IMR-90 (cell line): ENCODE results near the gene CPED1. TPM values are rescaled to one million over a fixed set of nuclear protein-coding genes. Genes with fewer than 3 reads are reported as not detected.

Experiments
- ATAC-seq: fragments of 200-7000 bp; cut with Tn5 transposase; 2 replicates; pipeline ENCODE4 v1.9.1; 2020; ENCODE audit warnings: low read depth, mild to moderate bottlenecking, moderate library complexity
- BruUV-seq: library from RNA; stranded (reverse); fragments of 400-500 nt; replicated peaks from 2 replicates; lab custom pipeline; 2021; lab: Mats Ljungman, UMichigan
- CTCF ChIA-PET: fragments of 300-600 bp; formaldehyde crosslinking; extraction: SDS; loops from one replicate; lab custom pipeline; 2021; ENCODE audit warnings: antibody characterized with exemption; lab: Yijun Ruan, JAX
- POLR2A ChIA-PET: fragments of 300-600 bp; sonication (Branson Sonifier 250); formaldehyde crosslinking; loops from one replicate; lab custom pipeline; 2022; ENCODE audit warnings: antibody characterized with exemption; ENCODE audit not compliant: unreplicated experiment; lab: Charles Lee
- DNase-seq: peaks from one replicate; pipeline ENCODE4 v3.0.0; 2013
- H2AFZ ChIP-seq: replicated peaks from 2 replicates; pipeline ENCODE3; 2013; ENCODE audit warnings: low read length, mild to moderate bottlenecking; ENCODE audit not compliant: poor library complexity
- H2AK5ac ChIP-seq: 2 replicates; pipeline ENCODE4 v1.6.1; 2013; ENCODE audit warnings: low read depth, low read length, inconsistent platforms
- H2AK9ac ChIP-seq: replicated peaks from 2 replicates; pipeline ENCODE3; 2013; ENCODE audit warnings: mild to moderate bottlenecking, low read depth, low read length, moderate library complexity; ENCODE audit not compliant: poor library complexity
- H2BK120ac ChIP-seq: 2 replicates; pipeline ENCODE4 v1.6.1; 2013; ENCODE audit warnings: low read depth, low read length, inconsistent platforms
- H2BK15ac ChIP-seq: 3 replicates; pipeline ENCODE4 v1.6.1; 2013; ENCODE audit warnings: low read depth, low read length, inconsistent platforms
- H2BK20ac ChIP-seq: 2 replicates; pipeline ENCODE4 v1.6.1; 2013; ENCODE audit warnings: low read depth, mild to moderate bottlenecking, inconsistent platforms, low read length, moderate library complexity
- H2BK5ac ChIP-seq: 2 replicates; pipeline ENCODE4 v1.6.1; 2013; ENCODE audit warnings: mild to moderate bottlenecking, low read depth, low read length, inconsistent platforms; ENCODE audit not compliant: poor library complexity, severe bottlenecking
- H3K14ac ChIP-seq: replicated peaks from 2 replicates; pipeline ENCODE4 v1.6.1; 2013; ENCODE audit warnings: low read depth, low read length, inconsistent platforms
- H3K18ac ChIP-seq: 2 replicates; pipeline ENCODE4 v1.6.1; 2013; ENCODE audit warnings: low read depth, low read length, control low read depth
- H3K23ac ChIP-seq: 2 replicates; pipeline ENCODE4 v1.6.1; 2013; ENCODE audit warnings: low read depth, low read length, inconsistent platforms
- H3K27ac ChIP-seq: 2 replicates; pipeline ENCODE4 v1.5.1; 2013; ENCODE audit warnings: mild to moderate bottlenecking, control low read depth, low read length; ENCODE audit not compliant: insufficient read depth
- H3K27me3 ChIP-seq: 2 replicates; pipeline ENCODE4 v1.6.1; 2013; ENCODE audit warnings: low read length; ENCODE audit not compliant: control insufficient read depth, insufficient read depth
- H3K36me3 ChIP-seq: 2 replicates; pipeline ENCODE4 v1.6.1; 2013; ENCODE audit warnings: low read length, mixed read lengths; ENCODE audit not compliant: control insufficient read depth, insufficient read depth
- H3K4ac ChIP-seq: 2 replicates; pipeline ENCODE4 v1.6.1; 2013; ENCODE audit warnings: low read depth, low read length, inconsistent platforms
- H3K4me1 ChIP-seq: 2 replicates; pipeline ENCODE4 v1.6.1; 2013; ENCODE audit warnings: low read length, mixed read lengths; ENCODE audit not compliant: control insufficient read depth, insufficient read depth
- H3K4me2 ChIP-seq: 2 replicates; pipeline ENCODE4 v1.6.1; 2013; ENCODE audit warnings: low read depth, mild to moderate bottlenecking, control low read depth, low read length, moderate library complexity
- H3K4me3 ChIP-seq: 2 replicates; pipeline ENCODE4 v1.5.1; 2013; ENCODE audit warnings: low read depth, mild to moderate bottlenecking, control low read depth, low read length, moderate library complexity; ENCODE audit not compliant: insufficient read depth
- H3K56ac ChIP-seq: 2 replicates; pipeline ENCODE4 v1.6.1; 2013; ENCODE audit warnings: low read length, inconsistent platforms; ENCODE audit not compliant: insufficient read depth; ENCODE audit errors: extremely low read depth
- H3K79me1 ChIP-seq, 2 experiments: 2 replicates each; pipeline ENCODE4 v1.6.1; 2013; ENCODE audit warnings: low read length in 2 of 2, inconsistent platforms in 1 of 2, low read depth in 1 of 2
- H3K9ac ChIP-seq: 2 replicates; pipeline ENCODE4 v1.6.1; 2013; ENCODE audit warnings: low read depth, low read length, control low read depth
- H3K9me1 ChIP-seq: 2 replicates; pipeline ENCODE4 v1.6.1; 2013; ENCODE audit warnings: low read length, inconsistent platforms; ENCODE audit not compliant: insufficient read depth
- H3K9me3 ChIP-seq: 2 replicates; pipeline ENCODE4 v1.6.1; 2013; ENCODE audit warnings: low read length; ENCODE audit not compliant: control insufficient read depth, insufficient read depth
- H4K20me1 ChIP-seq: 2 replicates; pipeline ENCODE4 v1.6.1; 2013; ENCODE audit warnings: low read length, inconsistent platforms; ENCODE audit not compliant: insufficient read depth
- H4K5ac ChIP-seq: 2 replicates; pipeline ENCODE4 v1.6.1; 2013; ENCODE audit warnings: mild to moderate bottlenecking, low read depth, low read length, control low read depth
- H4K8ac ChIP-seq, 2 experiments: 2 replicates each; pipeline ENCODE4 v1.6.1; 2013; ENCODE audit warnings: low read depth in 2 of 2, low read length in 2 of 2, control low read depth in 1 of 2, inconsistent platforms in 1 of 2
- H4K91ac ChIP-seq: 2 replicates; pipeline ENCODE4 v1.6.1; 2013; ENCODE audit warnings: low read depth, low read length, inconsistent platforms; ENCODE audit not compliant: insufficient read depth
- CEBPB ChIP-seq: IDR thresholded peaks from 2 replicates; pipeline ENCODE4 v1.6.1; 2012; ENCODE audit warnings: low read depth, low read length, improper control_type of control experiment
- CHD1 ChIP-seq: IDR thresholded peaks from 2 replicates; pipeline ENCODE4 v1.6.1; 2012; ENCODE audit warnings: low read depth, low read length, improper control_type of control experiment
- ELK1 ChIP-seq: fragments of 150-350 bp; IDR thresholded peaks from 2 replicates; pipeline ENCODE4 v1.6.1; 2016; ENCODE audit warnings: low read depth, mild to moderate bottlenecking, low read length, moderate library complexity, borderline replicate concordance
- FOS ChIP-seq: fragments of 150-350 bp; IDR thresholded peaks from 2 replicates; pipeline ENCODE4 v1.6.1; 2016; ENCODE audit warnings: low read depth, low read length
- MAFK ChIP-seq: IDR thresholded peaks from 2 replicates; pipeline ENCODE4 v1.6.1; 2012; ENCODE audit warnings: low read depth, low read length, improper control_type of control experiment
- MAZ ChIP-seq: IDR thresholded peaks from 2 replicates; pipeline ENCODE4 v1.6.1; 2012; ENCODE audit warnings: low read depth, mild to moderate bottlenecking, low read length, improper control_type of control experiment, moderate library complexity, borderline replicate concordance
- NFE2L2 ChIP-seq: fragments of 150-350 bp; IDR thresholded peaks from 2 replicates; pipeline ENCODE4 v1.6.1; 2016; ENCODE audit warnings: low read depth, mild to moderate bottlenecking, low read length
- POLR2A ChIP-seq: IDR thresholded peaks from 2 replicates; pipeline ENCODE4 v1.6.1; 2012; ENCODE audit warnings: mild to moderate bottlenecking, low read depth, low read length
- RAD21 ChIP-seq: IDR thresholded peaks from 2 replicates; pipeline ENCODE4 v1.6.1; 2012; ENCODE audit warnings: low read length, improper control_type of control experiment
- RCOR1 ChIP-seq: IDR thresholded peaks from 2 replicates; pipeline ENCODE4 v1.6.1; 2012; ENCODE audit warnings: mild to moderate bottlenecking, low read length, improper control_type of control experiment; ENCODE audit not compliant: insufficient replicate concordance
- RFX5 ChIP-seq: IDR thresholded peaks from 2 replicates; pipeline ENCODE4 v1.8.0; 2012; ENCODE audit warnings: low read depth, mild to moderate bottlenecking, low read length, moderate library complexity
- USF2 ChIP-seq: fragments of 150-350 bp; IDR thresholded peaks from 2 replicates; pipeline ENCODE4 v1.6.1; 2017; ENCODE audit warnings: mild to moderate bottlenecking, antibody characterized with exemption, low read length, low read depth
- WGBS, 2 experiments: methylation state at CpG; one replicate each; pipeline versions ENCODE4 v1.1.5 to v1.1.7; 2013; ENCODE audit warnings: missing lambda C conversion rate in 2 of 2; ENCODE audit not compliant: insufficient read length in 1 of 2; ENCODE audit errors: extremely low coverage in 2 of 2; 5-methylcytosine and 5-hydroxymethylcytosine counted together
- dilution Hi-C: fragments of 300-500 bp; cut with HindIII; formaldehyde crosslinking; loops from one replicate; pipeline ENCODE4 v1.14.3; 2018; ENCODE audit warnings: low sequenced_read_pairs; ENCODE audit not compliant: unreplicated experiment
- in situ Hi-C: fragments of 300-500 bp; cut with MboI; formaldehyde crosslinking; loops from 3 replicates; pipeline ENCODE4 v1.14.3; 2019; ENCODE audit warnings: low sequenced_read_pairs, inconsistent platforms, mixed read lengths
- intact Hi-C: fragments of 100-400 bp; cut with micrococcal nuclease; formaldehyde crosslinking; loops from 2 replicates; pipeline ENCODE4 v1.10.0; 2022
- polyA plus RNA-seq, 3 experiments: library from polyadenylated mRNA; depleted of rRNA; stranded (reverse); fragments of >200 nt; gene quantifications; 2 replicates each; pipeline ENCODE4 v1.2.3, GENCODE V29; 2012; ENCODE audit warnings: low replicate concordance in 1 of 3
- total RNA-seq: library from RNA; depleted of rRNA; stranded (reverse); fragments of >200 nt; gene quantifications from 2 replicates; pipeline ENCODE4 v1.2.3, GENCODE V29; 2012

CPED1 gene
- total and polyA plus RNA-seq, 2 of the 4 experiments (the other 2 are of a cell fraction): 31.2 to 96.8 TPM

- Histone ChIP-seq H3K9ac (no peak overlapping the region), H3K79me1 (peaks cover 3 to 51% of the 10 kb centered on the region in 2 experiments; a peak in 3 of 4 replicates), H3K4me3 (no peak overlapping the region), H2BK5ac (peak overlapping the region; percentile 52), H4K5ac (peak overlapping the region; percentile 55; the same call in 1 of the 2 replicates), H4K91ac (peak overlapping the region; percentile 37; the same call in 1 of the 2 replicates), H3K23ac (0 out of 2 replicates have a peak overlapping the region, but pooled peaks have one; percentile 50), H3K18ac (peak overlapping the region; percentile 58; the same call in 1 of the 2 replicates), H3K36me3 (peaks cover 2% of the 10 kb centered on the region; the same call in 1 of the 2 replicates), H3K27me3 (no peaks in the 10 kb centered on the region), H4K8ac (no peak overlapping the region; a peak in 2 of 4 replicates), H3K56ac (no peak overlapping the region), H2BK20ac (no peak overlapping the region), H3K27ac (peak overlapping the region; percentile 53; the same call in 1 of the 2 replicates), H3K9me3 (no peaks in the 10 kb centered on the region), H2AFZ (no peak overlapping the region), H4K20me1 (peaks cover 3% of the 10 kb centered on the region; the same call in 1 of the 2 replicates), H2BK120ac (0 out of 2 replicates have a peak overlapping the region, but pooled peaks have one; percentile 14), H3K14ac (0 out of 2 replicates have a peak overlapping the region, but pooled peaks have one; percentile 34), H3K4me2 (peak overlapping the region; percentile 43; the same call in 1 of the 2 replicates), H3K4me1 (peaks cover 11% of the 10 kb centered on the region), H3K9me1 (peaks cover 10% of the 10 kb centered on the region), H2AK5ac (no peak overlapping the region), H2AK9ac (no peak overlapping the region), H2BK15ac (no peak overlapping the region), H3K4ac (no peak overlapping the region)
- WGBS, 2 experiments: no CpG with 5 or more reads among the region's 1 CpG
- in situ Hi-C loops: no loop called here
- dilution Hi-C loops: no loop called here
- intact Hi-C loops: loop anchor here (2.0 kb wide), 1 partner anchor 15 kb away; no protein-coding TSS in a partner anchor
- POLR2A ChIA-PET: no interaction called here
- DNase-seq (no peak), ATAC-seq (no peak)
- no peak for TF ChIP-seq MAZ
- TF ChIP-seq RFX5: no peak
- no peak for TF ChIP-seq ELK1
- TF ChIP-seq RAD21: no peak
- no peak for TF ChIP-seq USF2
- no peak for TF ChIP-seq CEBPB
- no peak for TF ChIP-seq RCOR1
- TF ChIP-seq POLR2A: no peak
- TF ChIP-seq FOS: no peak
- TF ChIP-seq CHD1: no peak
- no peak for TF ChIP-seq NFE2L2
- TF ChIP-seq MAFK: no peak
- CTCF ChIA-PET: interaction anchor here (1.2 kb wide), 1 partner anchor 30 kb away, joined by 3 read pairs; no protein-coding TSS in a partner anchor
- no TSS peak for BruUV-seq
Observed at GRCh38 chr7:121017586-121017985, 29.1 kb downstream of the CPED1 start.
